ENCODE data around the gene NEDD4.
A peak's percentile ranks its signal among the peaks of the same experiment; 100 is the strongest.
"Not testable (repeated sequence)": the region's sequence is repeated elsewhere in the genome, so short reads cannot be mapped to it uniquely, and the experiment has no call there.

The NEDD4 gene

GRCh38 chr15:55993111-55993803 is at the start of gene NEDD4:
NEDD4 (minus strand) TSS chr15:55993612; CDS start chr15:55993555, 57 bp downstream.
- DNase-seq = peak; percentile 75 to 81

GRCh38 chr15:56042498-56042897 is 49.1 kb upstream of the NEDD4 start:
- no peak for DNase-seq

GRCh38 chr15:56042031-56042430 is 48.6 kb upstream of the NEDD4 start:
- DNase-seq = no peak

GRCh38 chr15:56040081-56041035 is 46.9 kb upstream of the NEDD4 start:
- peak; percentile 20 for DNase-seq

GRCh38 chr15:56038707-56039106 is 45.3 kb upstream of the NEDD4 start:
- no peak for DNase-seq

GRCh38 chr15:56038015-56038414 is 44.6 kb upstream of the NEDD4 start:
- DNase-seq = peak in 1 of 2 donors; percentile 28

GRCh38 chr15:56036546-56037067 is 43.2 kb upstream of the NEDD4 start:
- no peak for DNase-seq

GRCh38 chr15:56035166-56035565 is 41.8 kb upstream of the NEDD4 start:
- no peak for DNase-seq

- no peak for DNase-seq
Observed at GRCh38 chr15:56034514-56034913, 41.1 kb upstream of the NEDD4 start.

GRCh38 chr15:56032373-56032772 is 39.0 kb upstream of the NEDD4 start:
- DNase-seq = no peak

- DNase-seq = no peak
Observed at GRCh38 chr15:56031836-56032235, 38.4 kb upstream of the NEDD4 start.

GRCh38 chr15:56031402-56031801 is 38.0 kb upstream of the NEDD4 start:
- DNase-seq = no peak

GRCh38 chr15:56028430-56028829 is 35.0 kb upstream of the NEDD4 start:
- no peak for DNase-seq

- DNase-seq = not testable (repeated sequence)
Observed at GRCh38 chr15:56023160-56023559, 29.7 kb upstream of the NEDD4 start.

GRCh38 chr15:56019819-56020486 is 26.5 kb upstream of the NEDD4 start:
- no peak for DNase-seq

GRCh38 chr15:56019060-56019793 is 25.8 kb upstream of the NEDD4 start:
- DNase-seq = no peak

GRCh38 chr15:56017920-56018319 is 24.5 kb upstream of the NEDD4 start:
- DNase-seq = no peak

- no peak for DNase-seq
Observed at GRCh38 chr15:56017511-56017910, 24.1 kb upstream of the NEDD4 start.

GRCh38 chr15:56016281-56016680 is 22.9 kb upstream of the NEDD4 start:
- no peak for DNase-seq

GRCh38 chr15:56014677-56015076 is 21.3 kb upstream of the NEDD4 start:
- no peak for DNase-seq

- peak; percentile 5 to 23 for DNase-seq
Observed at GRCh38 chr15:56007053-56007452, 13.6 kb upstream of the NEDD4 start.

GRCh38 chr15:56006371-56006770 is 13.0 kb upstream of the NEDD4 start:
- not testable (repeated sequence) for DNase-seq
